Endothelial cell (in vitro differentiated cells): ENCODE measurements around the gene PRAC1. TPM values are rescaled to one million over a fixed set of nuclear protein-coding genes. Genes with fewer than 3 reads are reported as not detected.

Experiments
- DNase-seq: peaks from one replicate; pipeline ENCODE4 v3.0.0; 2021; ENCODE audit warnings: low spot score
- H3K27ac Mint-ChIP-seq: one replicate; pipeline ENCODE4 v1.8.0; 2021; ENCODE audit warnings: mixed read lengths, inconsistent platforms; ENCODE audit not compliant: unreplicated experiment
- H3K27me3 Mint-ChIP-seq: one replicate; pipeline ENCODE4 v1.8.0; 2021; ENCODE audit warnings: mild to moderate bottlenecking, moderate library complexity, mixed read lengths, inconsistent platforms; ENCODE audit not compliant: unreplicated experiment
- H3K36me3 Mint-ChIP-seq: one replicate; pipeline ENCODE4 v1.8.0; 2021; ENCODE audit warnings: mild to moderate bottlenecking, low read depth, mixed read lengths, inconsistent platforms; ENCODE audit not compliant: unreplicated experiment
- H3K4me1 Mint-ChIP-seq: one replicate; pipeline ENCODE4 v1.8.0; 2021; ENCODE audit warnings: mild to moderate bottlenecking, mixed read lengths, inconsistent platforms; ENCODE audit not compliant: unreplicated experiment
- H3K4me3 Mint-ChIP-seq: one replicate; pipeline ENCODE4 v1.8.0; 2021; ENCODE audit warnings: mild to moderate bottlenecking, mixed read lengths, inconsistent platforms; ENCODE audit not compliant: unreplicated experiment
- H3K9me3 Mint-ChIP-seq: one replicate; pipeline ENCODE4 v1.8.0; 2021; ENCODE audit warnings: mixed read lengths, inconsistent platforms; ENCODE audit not compliant: unreplicated experiment
- CTCF ChIP-seq: fragments of 200-600 bp; sonication (generic); IDR thresholded peaks from one replicate; pipeline ENCODE4 v1.5.0; 2021; ENCODE audit warnings: antibody characterized with exemption; ENCODE audit not compliant: unreplicated experiment
- total RNA-seq: library from RNA; stranded (reverse); fragmentation: NEBNext Ultra II Directional; extraction: Animal tissue kit (Norgen Biotek cat#: 25700); gene quantifications from one replicate; pipeline ENCODE4 v1.2.1, GENCODE V29; 2021; ENCODE audit not compliant: unreplicated experiment

The PRAC1 gene
- total RNA-seq, 1 donor from 2014 or later = not detected

DNA sequence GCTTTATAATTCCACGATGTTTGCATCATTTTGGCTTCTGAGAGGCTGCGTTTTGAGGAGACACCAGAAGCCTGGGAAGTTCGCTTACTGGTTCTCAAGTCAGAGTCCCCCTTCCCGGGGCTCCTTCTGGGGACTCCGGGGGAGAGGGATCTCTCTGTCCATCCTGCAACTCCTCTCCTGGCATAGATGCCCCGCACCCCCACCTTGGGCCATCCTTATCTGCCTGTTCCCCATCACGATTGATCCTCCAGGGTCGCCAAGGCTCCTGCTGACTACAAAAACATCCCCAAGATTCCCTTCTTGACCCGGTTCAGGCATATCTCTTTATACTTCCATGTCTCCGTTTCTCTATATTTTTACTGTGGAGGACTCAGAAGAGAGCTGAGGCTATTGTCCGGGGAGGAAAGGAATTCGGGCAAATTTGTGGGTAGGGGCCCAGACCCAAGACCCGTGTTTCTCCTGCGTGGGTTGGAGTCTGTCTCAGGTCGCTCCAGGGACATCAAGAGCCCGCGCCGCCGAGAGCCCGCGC, 24.7 kb upstream of the PRAC1 start:
- no peaks in the 10 kb centered on the region for H3K36me3 Mint-ChIP-seq
- DNase-seq = no peak
- H3K27me3 Mint-ChIP-seq = peaks cover 36% of the 10 kb centered on the region
- no peak overlapping the region for H3K27ac Mint-ChIP-seq
- peaks cover 6% of the 10 kb centered on the region for H3K4me1 Mint-ChIP-seq
- no peak for TF ChIP-seq CTCF
- H3K4me3 Mint-ChIP-seq = no peak overlapping the region
- H3K9me3 Mint-ChIP-seq = no peaks in the 10 kb centered on the region

DNA sequence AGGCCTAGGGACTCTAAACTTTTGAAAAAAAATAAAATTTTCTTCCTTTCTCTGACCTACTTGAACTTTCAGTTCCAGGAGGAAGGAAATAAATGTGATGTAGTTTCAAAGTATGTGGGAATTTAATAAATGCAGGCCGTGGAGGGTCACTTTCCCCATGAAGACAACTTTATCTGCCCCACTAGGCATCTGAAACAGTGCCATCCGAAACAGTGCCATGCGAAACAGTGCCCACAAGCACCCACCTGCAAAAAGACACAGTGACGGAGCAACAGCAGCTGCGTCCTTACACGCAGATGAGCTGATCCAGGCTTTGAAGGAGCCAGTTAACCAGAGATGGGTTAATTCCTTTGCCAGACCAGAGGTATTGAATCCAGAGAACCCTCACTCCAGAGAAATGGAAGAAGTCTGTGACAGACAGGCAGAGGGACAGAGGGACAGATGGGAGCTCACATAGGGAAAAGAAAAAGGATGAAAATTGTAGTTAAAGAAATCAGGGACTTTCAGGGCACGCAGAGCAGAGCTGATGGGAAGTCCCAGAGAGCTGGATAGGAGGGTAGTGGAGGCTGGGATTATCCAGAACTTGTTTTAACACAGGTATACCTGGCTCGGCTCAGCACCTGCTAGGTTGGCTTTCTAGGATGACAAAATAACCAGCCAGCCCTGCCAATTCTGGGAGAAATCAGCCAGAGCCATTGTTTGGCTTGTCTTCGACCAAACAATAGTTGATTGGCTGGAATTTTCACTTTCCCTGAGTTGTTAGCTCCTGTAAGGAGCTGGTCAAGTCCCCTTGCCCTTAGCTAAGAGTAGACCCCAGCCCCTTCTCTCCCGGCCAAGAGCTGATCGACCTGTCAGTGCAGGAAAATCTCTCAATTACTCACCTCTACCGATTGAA, 23.3 kb upstream of the PRAC1 start:
- Mint-ChIP-seq H3K27ac (no peak overlapping the region), H3K27me3 (peaks cover 29% of the 10 kb centered on the region), H3K36me3 (no peaks in the 10 kb centered on the region), H3K9me3 (no peaks in the 10 kb centered on the region), H3K4me1 (peaks cover 6% of the 10 kb centered on the region), H3K4me3 (no peak overlapping the region)
- no peak for TF ChIP-seq CTCF
- DNase-seq = no peak

GRCh38 chr17:48740537-48740936, 18.2 kb upstream of the PRAC1 start:
- Mint-ChIP-seq H3K4me3 (no peak overlapping the region), H3K9me3 (no peaks in the 10 kb centered on the region), H3K27ac (no peak overlapping the region), H3K4me1 (no peaks in the 10 kb centered on the region), H3K36me3 (no peaks in the 10 kb centered on the region), H3K27me3 (peaks cover 42% of the 10 kb centered on the region)
- no peak for TF ChIP-seq CTCF
- no peak for DNase-seq

GRCh38 chr17:48738803-48739526, 16.6 kb upstream of the PRAC1 start:
- no peak for DNase-seq
- H3K36me3 Mint-ChIP-seq = no peaks in the 10 kb centered on the region
- H3K27me3 Mint-ChIP-seq = peaks cover 46% of the 10 kb centered on the region
- no peak overlapping the region for H3K4me3 Mint-ChIP-seq
- no peaks in the 10 kb centered on the region for H3K9me3 Mint-ChIP-seq
- no peak for TF ChIP-seq CTCF
- H3K4me1 Mint-ChIP-seq = peaks cover 5% of the 10 kb centered on the region
- H3K27ac Mint-ChIP-seq = no peak overlapping the region

DNA sequence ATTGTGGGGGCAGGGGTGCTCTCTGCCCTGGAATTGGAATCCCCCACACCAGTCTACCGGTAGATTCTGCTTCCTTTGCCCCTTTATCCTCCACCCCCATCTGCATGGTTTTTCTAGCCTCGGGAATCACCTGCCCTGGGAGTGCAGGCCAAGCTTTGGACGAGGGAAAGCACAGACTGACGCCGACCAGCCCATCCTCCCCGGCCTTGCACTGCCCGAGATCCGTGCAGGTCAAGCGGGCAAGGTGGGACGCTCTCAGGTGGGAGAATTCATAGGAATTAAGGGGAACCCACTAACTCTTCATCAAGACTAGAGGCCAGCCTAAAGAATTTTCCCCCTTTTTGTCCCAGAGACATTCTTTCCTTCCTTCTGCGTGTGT, 16.1 kb upstream of the PRAC1 start:
- no peaks in the 10 kb centered on the region for H3K9me3 Mint-ChIP-seq
- H3K27me3 Mint-ChIP-seq = peaks cover 48% of the 10 kb centered on the region

More for the DNA sequence above, 16.1 kb upstream of the PRAC1 start:
- H3K36me3 Mint-ChIP-seq = no peaks in the 10 kb centered on the region
- TF ChIP-seq CTCF = no peak
- no peak overlapping the region for H3K4me3 Mint-ChIP-seq
- H3K27ac Mint-ChIP-seq = no peak overlapping the region
- no peak for DNase-seq
- peaks cover 11% of the 10 kb centered on the region for H3K4me1 Mint-ChIP-seq
